Measurements from ENCODE around the gene FMN2.
A peak's percentile ranks its signal among the peaks of the same experiment; 100 is the strongest.

Gene FMN2

DNA sequence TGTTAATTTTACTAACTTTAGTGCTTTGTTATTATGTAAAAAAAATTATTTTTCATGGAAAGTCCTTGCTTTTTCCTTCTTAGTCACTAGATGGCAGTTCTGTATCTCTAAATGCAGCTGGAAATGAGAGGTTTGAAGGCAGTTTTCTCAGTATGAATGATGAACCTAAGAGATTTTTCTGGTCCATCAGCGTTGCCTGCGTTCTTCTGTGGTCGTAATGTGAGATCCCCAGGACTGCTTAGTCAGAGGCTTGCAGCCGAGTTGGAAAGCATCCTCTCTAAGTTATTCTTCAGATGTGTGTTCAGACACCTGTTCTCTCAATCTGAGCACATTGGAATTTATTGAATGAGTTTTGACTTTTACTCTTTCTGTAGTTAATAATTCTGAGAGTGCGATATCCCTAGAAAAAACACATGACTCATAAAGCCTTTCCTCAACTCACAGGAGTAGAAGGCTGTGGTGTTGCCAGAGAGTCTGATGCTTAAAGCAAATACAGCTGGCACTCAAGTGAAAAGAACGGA is 99.3 kb downstream of the FMN2 start (continued):
- TF ChIP-seq, protein P1, sequence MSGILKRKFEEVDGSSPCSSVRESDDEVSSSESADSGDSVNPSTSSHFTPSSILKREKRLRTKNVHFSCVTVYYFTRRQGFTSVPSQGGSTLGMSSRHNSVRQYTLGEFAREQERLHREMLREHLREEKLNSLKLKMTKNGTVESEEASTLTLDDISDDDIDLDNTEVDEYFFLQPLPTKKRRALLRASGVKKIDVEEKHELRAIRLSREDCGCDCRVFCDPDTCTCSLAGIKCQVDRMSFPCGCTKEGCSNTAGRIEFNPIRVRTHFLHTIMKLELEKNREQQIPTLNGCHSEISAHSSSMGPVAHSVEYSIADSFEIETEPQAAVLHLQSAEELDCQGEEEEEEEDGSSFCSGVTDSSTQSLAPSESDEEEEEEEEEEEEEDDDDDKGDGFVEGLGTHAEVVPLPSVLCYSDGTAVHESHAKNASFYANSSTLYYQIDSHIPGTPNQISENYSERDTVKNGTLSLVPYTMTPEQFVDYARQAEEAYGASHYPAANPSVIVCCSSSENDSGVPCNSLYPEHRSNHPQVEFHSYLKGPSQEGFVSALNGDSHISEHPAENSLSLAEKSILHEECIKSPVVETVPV (CRISPR knock-in tag; IDR thresholded peaks at IDR 0.05), result no peak
- TF ChIP-seq BACH2 (CRISPR knock-in tag; IDR thresholded peaks at IDR 0.05; ENCODE audit: borderline replicate concordance), result no peak

- ATAC-seq, result no peak
- TF ChIP-seq ZNF8 (CRISPR knock-in tag; IDR thresholded peaks at IDR 0.05) (no peak), ARNTL (CRISPR knock-in tag; IDR thresholded peaks at IDR 0.05; ENCODE audit: borderline replicate concordance, low read depth) (no peak), TOX (CRISPR knock-in tag; IDR thresholded peaks at IDR 0.05; ENCODE audit: borderline replicate concordance) (no peak)
Observed at GRCh38 chr1:240192851-240193250, 101.2 kb downstream of the FMN2 start.

DNA sequence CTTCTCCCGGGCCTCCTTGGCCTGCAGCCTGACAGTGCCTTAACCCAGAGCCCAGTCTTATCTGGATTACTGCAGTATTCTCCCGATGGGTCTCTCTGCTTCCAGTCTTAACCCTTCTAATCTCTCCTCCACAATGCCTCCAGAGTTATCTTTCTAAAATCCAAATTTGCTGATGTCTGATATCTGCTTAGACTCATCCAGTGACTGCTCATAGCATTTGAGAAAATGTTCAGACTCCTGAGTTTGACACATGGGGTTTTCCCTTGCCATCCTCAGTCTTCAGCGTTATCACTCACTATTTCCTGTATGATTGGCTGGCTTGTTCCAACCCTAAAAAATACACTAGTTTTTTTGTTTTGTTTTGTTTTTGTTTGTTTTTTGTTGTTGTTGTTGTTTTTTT is 102.0 kb downstream of the FMN2 start:
- peak; percentile 47 for ATAC-seq

GRCh38 chr1:240194120-240194519 is 102.4 kb downstream of the FMN2 start:
- TF ChIP-seq CSDC2 (CRISPR knock-in tag; IDR thresholded peaks at IDR 0.05), result no peak
- TF ChIP-seq RARB (CRISPR knock-in tag; IDR thresholded peaks at IDR 0.05), result peak; percentile 61; the same call in 1 of the 2 replicates
- peak; percentile 67 for TF ChIP-seq TOX (CRISPR knock-in tag; IDR thresholded peaks at IDR 0.05; ENCODE audit: borderline replicate concordance)
- peak; percentile 64 for TF ChIP-seq ISL1 (CRISPR knock-in tag; IDR thresholded peaks at IDR 0.05)
- ATAC-seq, result peak; percentile 76

More for the DNA sequence above, 102.0 kb downstream of the FMN2 start:
- no peak for TF ChIP-seq ZNF8 (CRISPR knock-in tag; IDR thresholded peaks at IDR 0.05)
- TF ChIP-seq ARNTL (CRISPR knock-in tag; IDR thresholded peaks at IDR 0.05; ENCODE audit: borderline replicate concordance, low read depth), result no peak
- TF ChIP-seq ZC3H10 (CRISPR knock-in tag; IDR thresholded peaks at IDR 0.05), result no peak
- no peak for TF ChIP-seq ZNF70 (CRISPR knock-in tag; IDR thresholded peaks at IDR 0.05)
- TF ChIP-seq CSDC2 (CRISPR knock-in tag; IDR thresholded peaks at IDR 0.05), result no peak
- no peak for TF ChIP-seq ZNF565 (CRISPR knock-in tag; conservative IDR thresholded peaks at IDR 0.05; ENCODE audit: low read depth)
- TF ChIP-seq ISL1 (CRISPR knock-in tag; IDR thresholded peaks at IDR 0.05), result no peak
- TF ChIP-seq ZFP3 (CRISPR knock-in tag; IDR thresholded peaks at IDR 0.05), result no peak
- TF ChIP-seq SNAI2 (CRISPR knock-in tag; IDR thresholded peaks at IDR 0.05), result no peak
- TF ChIP-seq PPARA (CRISPR knock-in tag; IDR thresholded peaks at IDR 0.05; ENCODE audit: borderline replicate concordance), result no peak
- TF ChIP-seq TOX (CRISPR knock-in tag; IDR thresholded peaks at IDR 0.05; ENCODE audit: borderline replicate concordance), result no peak; the same call in 1 of the 2 replicates

GRCh38 chr1:240198376-240198775 is 106.7 kb downstream of the FMN2 start:
- no peak for ATAC-seq
- TF ChIP-seq ARNTL (CRISPR knock-in tag; IDR thresholded peaks at IDR 0.05; ENCODE audit: borderline replicate concordance, low read depth), result no peak
- TF ChIP-seq, protein P2, sequence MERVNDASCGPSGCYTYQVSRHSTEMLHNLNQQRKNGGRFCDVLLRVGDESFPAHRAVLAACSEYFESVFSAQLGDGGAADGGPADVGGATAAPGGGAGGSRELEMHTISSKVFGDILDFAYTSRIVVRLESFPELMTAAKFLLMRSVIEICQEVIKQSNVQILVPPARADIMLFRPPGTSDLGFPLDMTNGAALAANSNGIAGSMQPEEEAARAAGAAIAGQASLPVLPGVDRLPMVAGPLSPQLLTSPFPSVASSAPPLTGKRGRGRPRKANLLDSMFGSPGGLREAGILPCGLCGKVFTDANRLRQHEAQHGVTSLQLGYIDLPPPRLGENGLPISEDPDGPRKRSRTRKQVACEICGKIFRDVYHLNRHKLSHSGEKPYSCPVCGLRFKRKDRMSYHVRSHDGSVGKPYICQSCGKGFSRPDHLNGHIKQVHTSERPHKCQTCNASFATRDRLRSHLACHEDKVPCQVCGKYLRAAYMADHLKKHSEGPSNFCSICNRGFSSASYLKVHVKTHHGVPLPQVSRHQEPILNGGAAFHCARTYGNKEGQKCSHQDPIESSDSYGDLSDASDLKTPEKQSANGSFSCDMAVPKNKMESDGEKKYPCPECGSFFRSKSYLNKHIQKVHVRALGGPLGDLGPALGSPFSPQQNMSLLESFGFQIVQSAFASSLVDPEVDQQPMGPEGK (CRISPR knock-in tag; IDR thresholded peaks at IDR 0.05; ENCODE audit: borderline replicate concordance), result no peak

- TF ChIP-seq TSHZ2 (CRISPR knock-in tag; IDR thresholded peaks at IDR 0.05) (0 out of 2 replicates have a peak, but pooled peaks have one; percentile 21), PPARA (CRISPR knock-in tag; IDR thresholded peaks at IDR 0.05; ENCODE audit: borderline replicate concordance) (no peak)
- peak; percentile 48 for ATAC-seq
Observed at GRCh38 chr1:240199758-240200645, 108.3 kb downstream of the FMN2 start.
